HG02981 (cell line): Measurements from ENCODE around the gene CDKAL1.
A peak's percentile ranks its signal among the peaks of the same experiment; 100 is the strongest.
"Not testable (repeated sequence)": the region's sequence is repeated elsewhere in the genome, so short reads cannot be mapped to it uniquely, and the experiment has no call there.

ENCODE experiments used
- ATAC-seq: cut with Tn5 transposase; IDR thresholded peaks from one replicate; pipeline ENCODE4 v1.9.1; 2021; ENCODE audit warnings: mild to moderate bottlenecking, moderate library complexity; ENCODE audit not compliant: unreplicated experiment

CDKAL1 gene

GRCh38 chr6:20549398-20549797 is 15.1 kb downstream of the CDKAL1 start:
- ATAC-seq, result not testable (repeated sequence)

GRCh38 chr6:20554326-20554725 is 20.1 kb downstream of the CDKAL1 start:
- no peak for ATAC-seq

- no peak for ATAC-seq
Observed at GRCh38 chr6:20554817-20555216, 20.6 kb downstream of the CDKAL1 start.

GRCh38 chr6:20559924-20560551 is 25.8 kb downstream of the CDKAL1 start:
- ATAC-seq, result no peak

GRCh38 chr6:20563377-20563776 is 29.1 kb downstream of the CDKAL1 start:
- ATAC-seq, result no peak

- no peak for ATAC-seq
Observed at GRCh38 chr6:20564269-20564668, 30.0 kb downstream of the CDKAL1 start.

GRCh38 chr6:20564777-20565176 is 30.5 kb downstream of the CDKAL1 start:
- peak; percentile 68 for ATAC-seq

GRCh38 chr6:20565342-20565741 is 31.1 kb downstream of the CDKAL1 start:
- ATAC-seq, result no peak

- ATAC-seq, result no peak
Observed at GRCh38 chr6:20566109-20566508, 31.9 kb downstream of the CDKAL1 start.

GRCh38 chr6:20569000-20569610 is 34.8 kb downstream of the CDKAL1 start:
- no peak for ATAC-seq

GRCh38 chr6:20571261-20571660 is 37.0 kb downstream of the CDKAL1 start:
- no peak for ATAC-seq

- ATAC-seq, result no peak
Observed at GRCh38 chr6:20572288-20572687, 38.0 kb downstream of the CDKAL1 start.

- ATAC-seq, result no peak
Observed at GRCh38 chr6:20572940-20573339, 38.7 kb downstream of the CDKAL1 start.

GRCh38 chr6:20574355-20574754 is 40.1 kb downstream of the CDKAL1 start:
- ATAC-seq, result no peak

- ATAC-seq, result no peak
Observed at GRCh38 chr6:20575125-20575524, 40.9 kb downstream of the CDKAL1 start.

- ATAC-seq, result no peak
Observed at GRCh38 chr6:20575704-20576451, 41.6 kb downstream of the CDKAL1 start.

- ATAC-seq, result no peak
Observed at GRCh38 chr6:20577173-20577688, 43.0 kb downstream of the CDKAL1 start.

- ATAC-seq, result no peak
Observed at GRCh38 chr6:20581070-20581469, 46.8 kb downstream of the CDKAL1 start.

- ATAC-seq, result no peak
Observed at GRCh38 chr6:20582586-20583443, 48.6 kb downstream of the CDKAL1 start.

- ATAC-seq, result no peak
Observed at GRCh38 chr6:20583444-20583800, 49.2 kb downstream of the CDKAL1 start.

GRCh38 chr6:20584100-20584731 is 50.0 kb downstream of the CDKAL1 start:
- no peak for ATAC-seq
